Kidney epithelial cell (primary cell): Measurements from ENCODE around the gene NPHP3. TPM values are rescaled to one million over a fixed set of nuclear protein-coding genes. Genes with fewer than 3 reads are reported as not detected.
A peak's percentile ranks its signal among the peaks of the same experiment; 100 is the strongest.

Source experiments
- DNase-seq: peaks from one replicate; pipeline ENCODE4 v3.0.0-alpha.2; 2010; ENCODE audit warnings: low read depth
- H3K27me3 ChIP-seq: 2 replicates; pipeline ENCODE4 v1.6.0; 2011; ENCODE audit warnings: low read length; ENCODE audit not compliant: control insufficient read depth, insufficient read depth
- H3K36me3 ChIP-seq: 2 replicates; pipeline ENCODE4 v1.5.1; 2011; ENCODE audit warnings: low read length; ENCODE audit not compliant: control insufficient read depth, insufficient read depth
- H3K4me3 ChIP-seq: 2 replicates; pipeline ENCODE4 v1.5.1; 2011; ENCODE audit warnings: low read depth, mild to moderate bottlenecking, control low read depth, low read length
- total RNA-seq: library from RNA; depleted of rRNA; stranded (reverse); fragments of >200 nt; gene quantifications from 2 replicates; pipeline ENCODE4 v1.2.3, GENCODE V29; 2015
- TF ChIP-seq, protein P1 (sequence below): IDR thresholded peaks from 2 replicates; pipeline ENCODE4 v1.5.1; 2011; ENCODE audit warnings: mild to moderate bottlenecking, moderate library complexity, low read length, control low read depth, inconsistent platforms; ENCODE audit not compliant: insufficient read depth, poor library complexity, severe bottlenecking

Gene NPHP3
- total RNA-seq, 1 donor from 2014 or later, result 23.3 TPM

DNA sequence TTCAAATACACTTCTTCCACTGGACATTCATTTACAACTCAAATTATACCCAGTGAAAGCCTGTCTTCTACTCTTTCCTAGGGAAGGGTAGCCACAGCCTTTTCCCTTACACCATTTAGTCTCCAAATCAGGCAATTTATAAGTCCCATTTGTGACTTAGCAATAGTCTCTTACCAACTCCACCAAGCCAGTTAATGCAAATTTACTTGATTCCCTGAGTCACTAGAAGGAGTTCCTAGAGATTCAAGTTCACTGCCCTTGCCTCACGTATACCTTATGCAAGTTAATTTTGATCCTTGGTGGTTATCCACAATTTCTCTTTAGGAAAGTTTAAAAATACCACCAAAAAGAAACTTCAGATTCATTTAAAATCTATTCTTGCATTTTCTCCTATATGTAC, 16.1 kb upstream of the NPHP3 start:
- no peak overlapping the region for H3K4me3 ChIP-seq
- TF ChIP-seq, protein P1, sequence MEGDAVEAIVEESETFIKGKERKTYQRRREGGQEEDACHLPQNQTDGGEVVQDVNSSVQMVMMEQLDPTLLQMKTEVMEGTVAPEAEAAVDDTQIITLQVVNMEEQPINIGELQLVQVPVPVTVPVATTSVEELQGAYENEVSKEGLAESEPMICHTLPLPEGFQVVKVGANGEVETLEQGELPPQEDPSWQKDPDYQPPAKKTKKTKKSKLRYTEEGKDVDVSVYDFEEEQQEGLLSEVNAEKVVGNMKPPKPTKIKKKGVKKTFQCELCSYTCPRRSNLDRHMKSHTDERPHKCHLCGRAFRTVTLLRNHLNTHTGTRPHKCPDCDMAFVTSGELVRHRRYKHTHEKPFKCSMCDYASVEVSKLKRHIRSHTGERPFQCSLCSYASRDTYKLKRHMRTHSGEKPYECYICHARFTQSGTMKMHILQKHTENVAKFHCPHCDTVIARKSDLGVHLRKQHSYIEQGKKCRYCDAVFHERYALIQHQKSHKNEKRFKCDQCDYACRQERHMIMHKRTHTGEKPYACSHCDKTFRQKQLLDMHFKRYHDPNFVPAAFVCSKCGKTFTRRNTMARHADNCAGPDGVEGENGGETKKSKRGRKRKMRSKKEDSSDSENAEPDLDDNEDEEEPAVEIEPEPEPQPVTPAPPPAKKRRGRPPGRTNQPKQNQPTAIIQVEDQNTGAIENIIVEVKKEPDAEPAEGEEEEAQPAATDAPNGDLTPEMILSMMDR, result no peak
- no peaks in the 10 kb centered on the region for H3K36me3 ChIP-seq
- DNase-seq, result no peak
- no peaks in the 10 kb centered on the region for H3K27me3 ChIP-seq

GRCh38 chr3:132735589-132735988, 13.4 kb upstream of the NPHP3 start:
- no peak for DNase-seq
- Histone ChIP-seq H3K27me3 (no peaks in the 10 kb centered on the region), H3K36me3 (no peaks in the 10 kb centered on the region), H3K4me3 (no peak overlapping the region)
- TF ChIP-seq, protein P1, result no peak

- H3K36me3 ChIP-seq, result no peaks in the 10 kb centered on the region
- no peak overlapping the region for H3K4me3 ChIP-seq
- no peak for DNase-seq
- H3K27me3 ChIP-seq, result no peaks in the 10 kb centered on the region
- TF ChIP-seq, protein P1, result peak; percentile 49
Observed at GRCh38 chr3:132730891-132731580, 8.8 kb upstream of the NPHP3 start.

- Histone ChIP-seq H3K36me3 (no peaks in the 10 kb centered on the region), H3K4me3 (no peak overlapping the region), H3K27me3 (no peaks in the 10 kb centered on the region)
- TF ChIP-seq, protein P1, result peak; percentile 57
- no peak for DNase-seq
Observed at GRCh38 chr3:132726341-132726823, 4.2 kb upstream of the NPHP3 start.

DNA sequence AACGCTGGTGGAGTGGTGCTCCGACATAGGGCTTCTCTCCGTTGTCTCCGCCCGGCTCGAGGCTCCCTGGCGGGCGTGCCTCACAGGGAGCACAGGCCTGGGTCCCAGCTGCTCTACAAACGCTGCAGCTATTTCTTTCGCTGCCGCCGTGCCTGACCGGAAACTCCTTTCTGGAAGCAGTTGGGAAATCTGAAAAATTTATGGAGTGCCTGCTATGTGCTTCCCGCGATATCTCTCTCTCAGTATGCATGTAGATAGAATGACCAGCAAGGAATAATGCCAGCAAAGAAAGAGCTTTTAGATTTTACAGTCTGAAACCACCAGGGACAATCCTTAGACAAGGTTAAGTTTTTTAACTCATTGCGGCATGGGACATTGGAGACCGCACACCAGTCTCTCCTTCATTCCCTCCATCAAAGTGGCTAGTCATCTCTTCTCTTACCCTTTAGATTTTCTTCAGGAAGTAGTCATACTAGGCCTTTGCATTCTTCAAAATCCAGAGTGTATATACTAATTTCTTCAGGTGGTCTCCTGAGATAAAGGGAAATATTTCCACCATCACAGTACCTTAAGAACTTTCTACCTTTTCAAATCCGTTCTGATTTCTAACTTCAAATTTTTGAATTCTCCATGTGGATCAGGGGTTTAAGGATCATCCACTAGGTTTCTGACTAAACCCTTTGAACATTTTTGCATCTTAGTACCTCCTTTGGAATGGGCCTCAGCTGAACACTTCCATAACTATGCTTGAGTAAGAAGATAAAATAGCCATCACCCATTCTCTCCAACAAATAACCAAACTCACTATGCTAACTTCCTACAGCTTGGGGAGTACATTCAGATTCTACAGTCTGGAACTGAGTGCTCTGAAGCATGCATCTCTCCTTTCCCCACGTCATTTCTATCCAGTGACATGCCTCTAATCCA, 1.1 kb upstream of the NPHP3 start:
- TF ChIP-seq, protein P1, result no peak
- Histone ChIP-seq H3K4me3 (peak overlapping the region; percentile 79), H3K36me3 (no peaks in the 10 kb centered on the region), H3K27me3 (no peaks in the 10 kb centered on the region)
- DNase-seq, result no peak
